Panc1 (cell line): ENCODE data around the gene BICD2. TPM values are rescaled to one million over a fixed set of nuclear protein-coding genes. Genes with fewer than 3 reads are reported as not detected.

Experiments
- ATAC-seq: fragments of 200-7000 bp; cut with Tn5 transposase; 2 replicates; pipeline ENCODE4 v1.9.1; 2020; ENCODE audit warnings: mild to moderate bottlenecking, moderate library complexity
- BruUV-seq: library from RNA; stranded (reverse); fragments of 400-500 nt; replicated peaks from 2 replicates; lab custom pipeline; 2021; lab: Mats Ljungman, UMichigan
- CTCF ChIA-PET: fragments of 300-600 bp; sonication (Branson Sonifier 250); formaldehyde crosslinking; loops from one replicate; lab custom pipeline; 2022; ENCODE audit warnings: antibody characterized with exemption; lab: Charles Lee
- POLR2A ChIA-PET: fragments of 300-600 bp; sonication (Branson Sonifier 250); formaldehyde crosslinking; loops from one replicate; lab custom pipeline; 2022; ENCODE audit warnings: antibody characterized with exemption; lab: Charles Lee
- DNase-seq: peaks from one replicate; pipeline ENCODE4 v3.0.0-alpha.2; 2010; ENCODE audit warnings: low read depth, low spot score
- H3K27ac ChIP-seq: 2 replicates; pipeline ENCODE4 v1.5.1; 2011; ENCODE audit warnings: mild to moderate bottlenecking, low read length, inconsistent platforms
- H3K27me3 ChIP-seq: fragments of 200-500 bp; sonication (Bioruptor generic); 2 replicates; pipeline ENCODE4 v1.6.0; 2014; ENCODE audit warnings: low read length, inconsistent platforms; ENCODE audit not compliant: control insufficient read depth, insufficient read depth
- H3K36me3 ChIP-seq: fragments of 200-500 bp; sonication (Bioruptor generic); 2 replicates; pipeline ENCODE4 v1.5.1; 2014; ENCODE audit warnings: inconsistent platforms, mild to moderate bottlenecking, low read length, moderate library complexity; ENCODE audit not compliant: control insufficient read depth, insufficient read depth
- H3K4me1 ChIP-seq: 2 replicates; pipeline ENCODE4 v1.5.1; 2011; ENCODE audit warnings: inconsistent platforms, mild to moderate bottlenecking, low read length, moderate library complexity; ENCODE audit not compliant: control insufficient read depth, insufficient read depth
- H3K4me3 ChIP-seq, 2 experiments: 2 replicates each; pipeline ENCODE4 v1.5.1; 2011 to 2012; ENCODE audit warnings: low read depth in 2 of 2, low read length in 2 of 2, mild to moderate bottlenecking in 2 of 2, inconsistent platforms in 1 of 2, moderate library complexity in 1 of 2
- H3K9me3 ChIP-seq: fragments of 200-500 bp; sonication (Bioruptor generic); 2 replicates; pipeline ENCODE4 v1.5.1; 2014; ENCODE audit warnings: low read depth, mild to moderate bottlenecking, inconsistent platforms, low read length, moderate library complexity; ENCODE audit not compliant: control insufficient read depth, insufficient read depth
- POLR2AphosphoS5 ChIP-seq: IDR thresholded peaks from 2 replicates; pipeline ENCODE4 v1.6.1; 2012; ENCODE audit warnings: mild to moderate bottlenecking, low read depth, low read length, moderate library complexity
- REST ChIP-seq, 2 experiments: IDR thresholded peaks; 2 replicates each; pipeline ENCODE4 v1.6.1; 2011 to 2012; ENCODE audit warnings: low read depth in 2 of 2, control low read depth in 1 of 2, low read length in 1 of 2, mild to moderate bottlenecking in 1 of 2, moderate library complexity in 1 of 2; ENCODE audit not compliant: insufficient read depth in 1 of 2
- SIN3A ChIP-seq: IDR thresholded peaks from 2 replicates; pipeline ENCODE4 v1.6.1; 2012; ENCODE audit warnings: low read depth, mild to moderate bottlenecking, low read length, moderate library complexity, borderline replicate concordance; ENCODE audit not compliant: insufficient read depth
- TCF7L2 ChIP-seq: IDR thresholded peaks from 2 replicates; pipeline ENCODE4 v1.6.1; 2011; ENCODE audit warnings: mild to moderate bottlenecking, low read depth, low read length, inconsistent platforms
- in situ Hi-C: cut with HindIII; loops from 2 replicates; pipeline ENCODE4 v1.10.0; 2016; ENCODE audit warnings: low sequenced_read_pairs, low pct_unique_long_range_greater_than_20kb
- intact Hi-C: fragments of 100-400 bp; cut with micrococcal nuclease; formaldehyde crosslinking; loops from one replicate; pipeline ENCODE4 v1.10.0; 2022; ENCODE audit not compliant: unreplicated experiment
- total RNA-seq: library from RNA; stranded (reverse); gene quantifications from one replicate; pipeline ENCODE4 v1.2.1, GENCODE V29; 2021; ENCODE audit not compliant: unreplicated experiment
- TF ChIP-seq, protein P1 (sequence below): fragments of 450-650 bp; IDR thresholded peaks from 2 replicates; pipeline ENCODE4 v1.5.1; 2017; ENCODE audit warnings: mild to moderate bottlenecking

Gene BICD2
- total RNA-seq, 1 experiment from 2014 or later, result 17.3 TPM

DNA sequence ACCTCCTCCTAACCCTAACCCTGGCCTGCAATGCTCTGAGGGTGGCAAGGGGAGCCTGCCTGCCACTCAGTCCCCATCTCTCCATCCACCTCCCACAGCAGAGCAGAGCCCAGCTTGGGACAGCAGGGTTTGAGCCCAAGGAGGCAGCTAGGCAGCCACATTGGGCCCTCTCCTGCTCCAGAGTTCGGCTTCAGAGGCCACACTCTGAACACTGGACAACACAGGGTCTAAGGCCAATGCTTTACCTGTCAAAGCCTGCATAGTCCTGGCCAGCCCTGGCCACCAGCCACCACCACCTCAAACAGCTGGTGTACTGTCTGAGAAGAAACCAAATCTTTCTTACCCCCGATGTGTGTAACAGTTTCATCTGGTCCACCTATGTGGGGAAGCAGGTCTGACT lies 5.2 kb downstream of the BICD2 start:
- DNase-seq, result no peak
- CTCF ChIA-PET, result no interaction called here
- BruUV-seq, result no TSS peak
- no peaks in the 10 kb centered on the region for H3K27me3 ChIP-seq
- peaks cover 7% of the 10 kb centered on the region; the same call in 1 of the 2 replicates for H3K4me1 ChIP-seq
- H3K4me3 ChIP-seq, result no peak overlapping the region
- no peak for ATAC-seq
- intact Hi-C loops (no loop called here), in situ Hi-C loops (no loop called here)
- TF ChIP-seq POLR2AphosphoS5, result no peak
- TF ChIP-seq, protein P1, sequence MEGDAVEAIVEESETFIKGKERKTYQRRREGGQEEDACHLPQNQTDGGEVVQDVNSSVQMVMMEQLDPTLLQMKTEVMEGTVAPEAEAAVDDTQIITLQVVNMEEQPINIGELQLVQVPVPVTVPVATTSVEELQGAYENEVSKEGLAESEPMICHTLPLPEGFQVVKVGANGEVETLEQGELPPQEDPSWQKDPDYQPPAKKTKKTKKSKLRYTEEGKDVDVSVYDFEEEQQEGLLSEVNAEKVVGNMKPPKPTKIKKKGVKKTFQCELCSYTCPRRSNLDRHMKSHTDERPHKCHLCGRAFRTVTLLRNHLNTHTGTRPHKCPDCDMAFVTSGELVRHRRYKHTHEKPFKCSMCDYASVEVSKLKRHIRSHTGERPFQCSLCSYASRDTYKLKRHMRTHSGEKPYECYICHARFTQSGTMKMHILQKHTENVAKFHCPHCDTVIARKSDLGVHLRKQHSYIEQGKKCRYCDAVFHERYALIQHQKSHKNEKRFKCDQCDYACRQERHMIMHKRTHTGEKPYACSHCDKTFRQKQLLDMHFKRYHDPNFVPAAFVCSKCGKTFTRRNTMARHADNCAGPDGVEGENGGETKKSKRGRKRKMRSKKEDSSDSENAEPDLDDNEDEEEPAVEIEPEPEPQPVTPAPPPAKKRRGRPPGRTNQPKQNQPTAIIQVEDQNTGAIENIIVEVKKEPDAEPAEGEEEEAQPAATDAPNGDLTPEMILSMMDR, result no peak
- no peak for TF ChIP-seq REST (IDR thresholded peaks at IDR 0.05; ENCODE audit: insufficient read depth in 1 of 2, low read depth in 2 of 2, low read length in 1 of 2)
- no peak for TF ChIP-seq SIN3A
- TF ChIP-seq TCF7L2, result no peak
- H3K36me3 ChIP-seq, result no peaks in the 10 kb centered on the region
- POLR2A ChIA-PET, result no interaction called here
- no peaks in the 10 kb centered on the region for H3K9me3 ChIP-seq
- no peak overlapping the region for H3K27ac ChIP-seq

- intact Hi-C loops (no loop called here), in situ Hi-C loops (no loop called here)
- no peaks in the 10 kb centered on the region for H3K9me3 ChIP-seq
- CTCF ChIA-PET, result no interaction called here
- no peak for ATAC-seq
- BruUV-seq, result no TSS peak
- POLR2A ChIA-PET, result no interaction called here
- no peaks in the 10 kb centered on the region for H3K27me3 ChIP-seq
- DNase-seq, result no peak
- H3K4me3 ChIP-seq, result no peak overlapping the region
- no peak overlapping the region for H3K27ac ChIP-seq
- H3K36me3 ChIP-seq, result no peaks in the 10 kb centered on the region
- H3K4me1 ChIP-seq, result no peaks in the 10 kb centered on the region
- TF ChIP-seq POLR2AphosphoS5 (no peak), SIN3A (no peak), TCF7L2 (no peak), REST (IDR thresholded peaks at IDR 0.05; ENCODE audit: insufficient read depth in 1 of 2, low read depth in 2 of 2, low read length in 1 of 2) (no peak)
- TF ChIP-seq, protein P1, result no peak
Measured at GRCh38 chr9:92756792-92757191, 7.8 kb downstream of the BICD2 start.
